ENCODE data around the gene MAGI2.

Gene MAGI2

DNA sequence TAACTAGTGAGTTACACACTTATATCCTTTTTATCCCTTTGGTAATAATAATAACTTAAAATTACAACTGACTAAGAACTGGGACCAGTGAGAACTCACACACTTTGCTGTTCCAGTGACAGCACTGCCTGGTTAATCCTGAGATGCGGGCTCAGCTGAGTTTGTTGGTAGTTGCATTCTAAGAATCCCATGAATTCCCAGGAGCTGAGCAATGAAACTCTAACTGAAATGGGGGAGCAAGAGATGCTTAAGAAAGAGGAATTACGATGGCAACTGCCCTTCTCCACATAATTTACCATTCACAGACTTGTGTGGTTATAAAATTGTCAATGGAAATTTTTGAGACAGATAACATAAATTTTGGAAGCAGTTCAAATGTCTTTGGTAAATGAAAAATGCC, 659.4 kb downstream of the MAGI2 start:
- DNase-seq (ENCODE audit: extremely low read depth, low read depth) = no peak

DNA sequence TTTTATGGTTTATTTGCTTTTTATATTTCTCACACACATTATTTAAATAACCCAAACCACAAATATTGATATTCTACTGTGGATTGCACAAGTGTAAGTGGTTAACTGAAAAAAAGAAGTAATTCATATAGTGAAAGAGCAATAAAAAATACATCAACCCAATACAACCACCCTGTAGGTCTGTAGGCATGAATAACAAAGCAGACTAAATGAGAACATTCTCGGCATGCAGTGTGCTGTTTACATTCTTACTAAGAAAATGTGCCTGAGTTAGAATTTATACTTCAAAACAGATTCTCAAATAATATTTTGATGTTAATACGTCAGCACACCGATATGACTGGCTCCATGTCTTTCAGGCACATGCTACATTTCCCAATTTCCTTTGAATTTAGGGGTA, 660.8 kb downstream of the MAGI2 start:
- TF ChIP-seq, protein P1, sequence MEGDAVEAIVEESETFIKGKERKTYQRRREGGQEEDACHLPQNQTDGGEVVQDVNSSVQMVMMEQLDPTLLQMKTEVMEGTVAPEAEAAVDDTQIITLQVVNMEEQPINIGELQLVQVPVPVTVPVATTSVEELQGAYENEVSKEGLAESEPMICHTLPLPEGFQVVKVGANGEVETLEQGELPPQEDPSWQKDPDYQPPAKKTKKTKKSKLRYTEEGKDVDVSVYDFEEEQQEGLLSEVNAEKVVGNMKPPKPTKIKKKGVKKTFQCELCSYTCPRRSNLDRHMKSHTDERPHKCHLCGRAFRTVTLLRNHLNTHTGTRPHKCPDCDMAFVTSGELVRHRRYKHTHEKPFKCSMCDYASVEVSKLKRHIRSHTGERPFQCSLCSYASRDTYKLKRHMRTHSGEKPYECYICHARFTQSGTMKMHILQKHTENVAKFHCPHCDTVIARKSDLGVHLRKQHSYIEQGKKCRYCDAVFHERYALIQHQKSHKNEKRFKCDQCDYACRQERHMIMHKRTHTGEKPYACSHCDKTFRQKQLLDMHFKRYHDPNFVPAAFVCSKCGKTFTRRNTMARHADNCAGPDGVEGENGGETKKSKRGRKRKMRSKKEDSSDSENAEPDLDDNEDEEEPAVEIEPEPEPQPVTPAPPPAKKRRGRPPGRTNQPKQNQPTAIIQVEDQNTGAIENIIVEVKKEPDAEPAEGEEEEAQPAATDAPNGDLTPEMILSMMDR (IDR thresholded peaks at IDR 0.05; ENCODE audit: low read depth, low read length) = no peak
- no peak for DNase-seq (ENCODE audit: extremely low read depth, low read depth)

More for the DNA sequence above, 659.4 kb downstream of the MAGI2 start:
- TF ChIP-seq, protein P1 (IDR thresholded peaks at IDR 0.05; ENCODE audit: low read depth, low read length) = no peak

DNA sequence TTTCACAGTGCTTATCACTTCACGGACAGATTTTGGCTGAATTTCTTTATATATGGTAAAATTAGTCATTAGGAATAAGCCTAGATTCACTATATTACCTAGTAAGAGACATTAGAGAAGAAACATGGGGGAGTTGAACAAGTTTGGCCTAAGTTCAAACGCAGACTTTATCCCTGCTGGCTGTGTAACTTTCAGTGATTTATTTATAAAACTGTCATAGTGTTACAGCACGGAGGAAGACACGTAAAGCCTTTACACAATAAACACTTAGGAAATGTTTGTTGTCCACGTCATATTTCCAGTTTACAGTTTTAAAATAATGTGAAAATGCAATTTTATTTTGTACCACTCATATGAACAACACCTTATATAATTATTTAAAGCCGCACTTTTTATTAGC, 661.5 kb downstream of the MAGI2 start:
- DNase-seq (ENCODE audit: extremely low read depth, low read depth) = no peak

DNA sequence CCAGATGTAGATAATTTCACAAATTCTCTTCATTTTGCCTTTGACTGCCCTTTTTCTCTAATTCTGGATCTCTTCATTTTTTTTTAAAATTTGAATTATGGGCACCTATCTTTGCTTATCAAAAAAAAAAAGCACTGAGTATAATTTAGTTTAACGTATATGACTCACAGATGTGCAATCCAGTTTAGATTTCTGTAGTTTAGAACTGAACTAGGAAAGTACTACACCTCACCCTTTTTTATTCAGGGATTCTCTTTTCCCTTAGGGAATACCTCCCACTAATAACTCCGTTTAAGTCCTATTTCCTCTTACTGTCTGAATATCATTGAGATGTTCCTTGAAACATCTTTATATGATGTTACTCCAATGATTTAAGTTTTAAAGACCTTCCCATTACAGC, 665.0 kb downstream of the MAGI2 start:
- TF ChIP-seq, protein P1 (IDR thresholded peaks at IDR 0.05; ENCODE audit: low read depth, low read length) = no peak
- DNase-seq (ENCODE audit: extremely low read depth, low read depth) = no peak

More for the DNA sequence above, 661.5 kb downstream of the MAGI2 start:
- TF ChIP-seq, protein P1 (IDR thresholded peaks at IDR 0.05; ENCODE audit: low read depth, low read length) = no peak

DNA sequence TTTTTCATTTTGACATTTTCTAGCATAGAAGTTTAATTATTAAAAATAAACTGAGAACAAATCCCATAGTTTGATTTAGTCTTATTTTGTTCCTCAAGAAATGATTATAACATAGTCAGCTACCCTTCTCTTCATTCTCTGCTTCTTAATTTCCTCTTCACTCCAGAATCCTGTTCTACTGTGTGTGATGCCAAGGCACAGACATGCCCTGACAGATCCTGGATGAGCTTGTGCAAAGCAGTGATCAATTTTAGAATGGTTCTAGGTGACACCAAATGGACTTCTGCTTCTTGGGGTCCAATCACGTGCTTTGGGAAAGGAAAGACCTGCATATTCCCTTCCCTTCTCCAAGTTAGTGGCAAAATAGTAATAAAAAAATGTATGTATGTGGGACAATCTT, 665.6 kb downstream of the MAGI2 start:
- DNase-seq (ENCODE audit: extremely low read depth, low read depth) = no peak
- TF ChIP-seq, protein P1 (IDR thresholded peaks at IDR 0.05; ENCODE audit: low read depth, low read length) = no peak

DNA sequence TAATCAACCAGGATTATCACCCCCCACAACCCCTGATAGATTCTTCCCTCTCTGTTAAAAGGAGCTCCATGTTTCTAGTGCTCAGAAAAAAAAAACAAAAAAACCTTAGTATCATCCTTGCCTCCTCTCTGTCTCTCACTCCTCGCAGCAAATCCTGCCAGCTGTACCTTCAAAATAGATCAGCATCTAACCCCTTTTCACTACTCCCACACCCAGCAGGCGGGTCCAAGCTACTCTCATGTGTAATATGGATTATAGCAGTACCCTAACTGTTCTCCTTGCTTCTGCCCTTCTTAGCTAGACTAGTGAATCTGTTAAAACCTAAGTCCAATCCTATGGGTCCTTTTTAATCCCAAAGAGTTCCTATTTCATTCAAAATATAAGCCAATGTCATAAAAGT, 667.4 kb downstream of the MAGI2 start:
- TF ChIP-seq, protein P1 (IDR thresholded peaks at IDR 0.05; ENCODE audit: low read depth, low read length) = no peak
- DNase-seq (ENCODE audit: extremely low read depth, low read depth) = no peak

DNA sequence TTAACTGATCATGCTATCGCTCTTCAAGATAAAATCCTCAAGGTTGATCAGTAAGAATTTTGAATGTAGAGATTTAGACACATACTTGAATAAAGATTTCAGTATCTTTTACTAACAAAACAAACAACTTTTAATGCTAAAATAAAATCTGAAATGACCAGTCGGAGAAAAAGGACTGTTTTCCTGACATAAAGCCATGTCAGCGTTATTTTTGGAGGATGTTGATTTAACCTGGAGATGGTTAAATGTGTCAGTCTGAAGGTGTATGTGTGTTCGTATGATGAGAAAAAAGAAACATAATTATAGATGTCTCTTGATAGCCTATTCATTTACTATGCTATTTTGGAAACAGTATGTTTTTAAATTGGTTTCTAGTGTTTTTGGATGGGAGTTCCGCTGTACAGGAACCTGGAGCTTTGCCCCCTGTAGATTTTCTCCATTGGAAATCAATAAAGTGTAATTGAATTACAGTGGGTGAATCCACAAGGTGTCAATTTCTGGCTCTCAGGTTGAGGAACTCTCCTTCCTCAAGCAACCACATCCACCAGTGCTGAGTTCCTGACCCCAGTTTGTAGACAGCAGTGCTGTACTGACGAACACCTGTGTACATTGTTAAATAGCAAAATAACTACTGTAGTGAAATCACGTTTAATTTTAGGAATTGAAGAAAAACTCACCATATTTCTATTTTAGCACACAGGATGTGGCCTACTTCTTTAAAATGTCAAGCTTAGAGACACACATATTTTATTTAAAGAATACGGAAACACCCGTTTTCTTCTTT, 670.1 kb downstream of the MAGI2 start:
- TF ChIP-seq, protein P1 (IDR thresholded peaks at IDR 0.05; ENCODE audit: low read depth, low read length) = no peak
- DNase-seq (ENCODE audit: extremely low read depth, low read depth) = no peak

Measured in AG09319 (cell line).